ENCODE measurements around the gene NFYA. TPM values are rescaled to one million over a fixed set of nuclear protein-coding genes. Genes with fewer than 3 reads are reported as not detected.
A peak's percentile ranks its signal among the peaks of the same experiment; 100 is the strongest.

The NFYA gene
- total RNA-seq, 2 donors from 2014 or later, result 28.2 to 31.8 TPM

- Mint-ChIP-seq H3K4me3 (no peak overlapping the region), H3K36me3 (ENCODE audit: low read depth) (peaks cover 10% of the 10 kb centered on the region), H3K27me3 (no peaks in the 10 kb centered on the region), H3K4me1 (peaks cover 3% of the 10 kb centered on the region), H3K27ac (no peak overlapping the region)
- H3K9me3 ChIP-seq (ENCODE audit: control insufficient read depth, low read length, poor library complexity, severe bottlenecking), result no peaks in the 10 kb centered on the region
- DNase-seq (no peak), ATAC-seq (no peak)
These were observed 49.6 kb downstream of the NFYA start for GRCh38 chr6:41122373-41122772.

GRCh38 chr6:41122918-41123317 is 50.1 kb downstream of the NFYA start:
- no peaks in the 10 kb centered on the region for H3K27me3 Mint-ChIP-seq
- H3K9me3 ChIP-seq (ENCODE audit: control insufficient read depth, low read length, poor library complexity, severe bottlenecking), result no peaks in the 10 kb centered on the region
- no peak overlapping the region for H3K4me3 Mint-ChIP-seq
- H3K27ac Mint-ChIP-seq, result no peak overlapping the region
- H3K4me1 Mint-ChIP-seq, result peaks cover 3% of the 10 kb centered on the region
- no peak for DNase-seq
- no peak for ATAC-seq
- H3K36me3 Mint-ChIP-seq (ENCODE audit: low read depth), result peaks cover 7% of the 10 kb centered on the region

- Mint-ChIP-seq H3K36me3 (ENCODE audit: low read depth) (peaks cover 4% of the 10 kb centered on the region), H3K27me3 (no peaks in the 10 kb centered on the region), H3K27ac (no peak overlapping the region), H3K4me3 (no peak overlapping the region), H3K4me1 (peaks cover 3% of the 10 kb centered on the region)
- H3K9me3 ChIP-seq (ENCODE audit: control insufficient read depth, low read length, poor library complexity, severe bottlenecking), result no peaks in the 10 kb centered on the region
- DNase-seq, result no peak
- ATAC-seq, result no peak
These were observed 52.5 kb downstream of the NFYA start for GRCh38 chr6:41125282-41125681.

GRCh38 chr6:41132254-41132653 is 59.5 kb downstream of the NFYA start:
- H3K27me3 Mint-ChIP-seq, result no peaks in the 10 kb centered on the region
- H3K4me1 Mint-ChIP-seq, result peaks cover 4% of the 10 kb centered on the region
- no peak overlapping the region for H3K4me3 Mint-ChIP-seq
- ATAC-seq (no peak), DNase-seq (no peak)
- peaks cover 11% of the 10 kb centered on the region for H3K36me3 Mint-ChIP-seq (ENCODE audit: low read depth)
- no peak overlapping the region for H3K27ac Mint-ChIP-seq
- H3K9me3 ChIP-seq (ENCODE audit: control insufficient read depth, low read length, poor library complexity, severe bottlenecking), result no peaks in the 10 kb centered on the region

- DNase-seq, result no peak
- Mint-ChIP-seq H3K27ac (no peak overlapping the region), H3K27me3 (no peaks in the 10 kb centered on the region), H3K36me3 (ENCODE audit: low read depth) (peaks cover 14% of the 10 kb centered on the region), H3K4me3 (no peak overlapping the region), H3K4me1 (peaks cover 4% of the 10 kb centered on the region)
- ATAC-seq, result no peak
- no peaks in the 10 kb centered on the region for H3K9me3 ChIP-seq (ENCODE audit: control insufficient read depth, low read length, poor library complexity, severe bottlenecking)
These were observed 62.5 kb downstream of the NFYA start for GRCh38 chr6:41135062-41135832.

GRCh38 chr6:41136911-41137310 is 64.1 kb downstream of the NFYA start:
- DNase-seq, result no peak

GRCh38 chr6:41147917-41148316 is 75.1 kb downstream of the NFYA start:
- H3K36me3 Mint-ChIP-seq (ENCODE audit: low read depth), result peaks cover 8% of the 10 kb centered on the region
- H3K27ac Mint-ChIP-seq, result peak overlapping the region; percentile 57
- DNase-seq, result no peak
- peaks cover 22% of the 10 kb centered on the region for H3K4me1 Mint-ChIP-seq
- H3K9me3 ChIP-seq (ENCODE audit: control insufficient read depth, low read length, poor library complexity, severe bottlenecking), result no peaks in the 10 kb centered on the region
- H3K27me3 Mint-ChIP-seq, result no peaks in the 10 kb centered on the region
- ATAC-seq, result no peak
- peak overlapping the region; percentile 60 for H3K4me3 Mint-ChIP-seq

More at GRCh38 chr6:41136911-41137310, 64.1 kb downstream of the NFYA start:
- Mint-ChIP-seq H3K27ac (no peak overlapping the region), H3K36me3 (ENCODE audit: low read depth) (peaks cover 11% of the 10 kb centered on the region), H3K27me3 (no peaks in the 10 kb centered on the region), H3K4me3 (no peak overlapping the region), H3K4me1 (peaks cover 4% of the 10 kb centered on the region)
- H3K9me3 ChIP-seq (ENCODE audit: control insufficient read depth, low read length, poor library complexity, severe bottlenecking), result no peaks in the 10 kb centered on the region
- no peak for ATAC-seq

Other genes with a start within 250 kb of the NFYA start
- gene UNC5CL, start 33.8 kb upstream of the NFYA start, total RNA-seq, result 1 to 10 TPM; 4.2 to 4.9 TPM
- not detected for gene TSPO2, start 30.5 kb upstream of the NFYA start, total RNA-seq
- not detected for gene APOBEC2, start 19.8 kb upstream of the NFYA start, total RNA-seq
- 10 to 100 TPM; 28.5 to 29.2 TPM for gene OARD1, start 618 bp upstream of the NFYA start, total RNA-seq
- 10 to 100 TPM in 1 of 2 donors, 1 to 10 TPM in 1; 3.0 to 68.6 TPM for gene TREML1, start 81.4 kb downstream of the NFYA start, total RNA-seq
- not detected for gene TREM2, start 90.1 kb downstream of the NFYA start, total RNA-seq
- gene TREML2, start 128.2 kb downstream of the NFYA start, total RNA-seq, result 1 to 10 TPM; 2.9 to 3.8 TPM
- under 1 TPM in 1 of 2 donors, not detected in 1; 0.42 TPM for gene TREML4, start 155.4 kb downstream of the NFYA start, total RNA-seq
- gene TREM1, start 213.7 kb downstream of the NFYA start, total RNA-seq, result 10 to 100 TPM in 1 of 2 donors, 1 to 10 TPM in 1; 4.1 to 17.6 TPM

Data from T-helper 17 cell (primary cell).